OCI-LY7 (cell line): Measurements from ENCODE around the gene RAB13. TPM values are rescaled to one million over a fixed set of nuclear protein-coding genes. Genes with fewer than 3 reads are reported as not detected.

Source experiments
- BruUV-seq: library from RNA; stranded (reverse); fragments of 400-500 nt; replicated peaks from 2 replicates; lab custom pipeline; 2021; lab: Mats Ljungman, UMichigan
- CTCF ChIA-PET: fragments of 300-600 bp; sonication (Branson Sonifier 250); formaldehyde crosslinking; loops from one replicate; lab custom pipeline; 2022; ENCODE audit warnings: antibody characterized with exemption; ENCODE audit not compliant: unreplicated experiment; lab: Charles Lee
- POLR2A ChIA-PET: fragments of 300-600 bp; sonication (Branson Sonifier 250); formaldehyde crosslinking; loops from one replicate; lab custom pipeline; 2022; ENCODE audit warnings: antibody characterized with exemption; lab: Charles Lee
- DNase-seq: peaks from one replicate; pipeline ENCODE4 v3.0.0-alpha.2; 2015; ENCODE audit warnings: low spot score
- H2AFZ ChIP-seq: fragments of 200-600 bp; sonication (generic), shearing (Covaris generic); 2 replicates; pipeline ENCODE4 v1.6.1; 2014; ENCODE audit warnings: mild to moderate bottlenecking, antibody characterized with exemption, low read length, moderate library complexity
- H3K27ac ChIP-seq: fragments of 200-600 bp; sonication (generic); 2 replicates; pipeline ENCODE4 v1.5.1; 2014; ENCODE audit warnings: mixed run types, low read depth, mild to moderate bottlenecking, moderate library complexity, low read length, inconsistent platforms; ENCODE audit not compliant: poor library complexity, severe bottlenecking
- H3K36me3 ChIP-seq: fragments of 200-600 bp; sonication (generic); 2 replicates; pipeline ENCODE4 v1.6.1; 2014; ENCODE audit warnings: mild to moderate bottlenecking, antibody characterized with exemption, low read length, moderate library complexity, mixed read lengths; ENCODE audit not compliant: insufficient read depth
- H3K4me1 ChIP-seq: fragments of 200-600 bp; sonication (generic); 2 replicates; pipeline ENCODE4 v1.5.1; 2014; ENCODE audit warnings: mild to moderate bottlenecking, low read length; ENCODE audit not compliant: insufficient read depth, poor library complexity, severe bottlenecking
- H3K4me2 ChIP-seq: fragments of 200-600 bp; sonication (generic); 2 replicates; pipeline ENCODE4 v1.6.1; 2014; ENCODE audit warnings: mild to moderate bottlenecking, low read length
- H3K4me3 ChIP-seq: fragments of 200-600 bp; sonication (generic); 2 replicates; pipeline ENCODE4 v1.5.1; 2014; ENCODE audit warnings: mild to moderate bottlenecking, low read depth, low read length; ENCODE audit not compliant: poor library complexity, severe bottlenecking
- H3K79me2 ChIP-seq: fragments of 200-600 bp; sonication (generic); 2 replicates; pipeline ENCODE4 v1.6.1; 2016; ENCODE audit warnings: low read depth, mild to moderate bottlenecking, low read length, moderate library complexity, mixed read lengths; ENCODE audit not compliant: insufficient read depth
- H3K9me2 ChIP-seq: fragments of 200-600 bp; sonication (generic); 2 replicates; pipeline ENCODE4 v1.6.1; 2016; ENCODE audit warnings: mild to moderate bottlenecking, low read length, mixed read lengths; ENCODE audit not compliant: insufficient read depth
- H3K9me3 ChIP-seq: fragments of 200-600 bp; sonication (generic); 2 replicates; pipeline ENCODE4 v1.6.1; 2014; ENCODE audit warnings: mild to moderate bottlenecking, mixed run types, low read length, mixed read lengths
- H4K20me1 ChIP-seq: fragments of 200-600 bp; sonication (generic); 2 replicates; pipeline ENCODE4 v1.6.1; 2014; ENCODE audit warnings: mild to moderate bottlenecking, antibody characterized with exemption, low read length, moderate library complexity, mixed read lengths; ENCODE audit not compliant: insufficient read depth
- EZH2phosphoT487 ChIP-seq: fragments of 200-600 bp; sonication (generic); IDR thresholded peaks from 2 replicates; pipeline ENCODE4 v1.6.1; 2018; ENCODE audit warnings: low read depth, borderline replicate concordance, mild to moderate bottlenecking, mixed run types, antibody characterized with exemption, low read length, moderate library complexity, mixed read lengths
- intact Hi-C: fragments of 100-400 bp; cut with micrococcal nuclease; formaldehyde crosslinking; loops from one replicate; pipeline ENCODE4 v1.10.0; 2022; ENCODE audit not compliant: unreplicated experiment
- total RNA-seq, 2 experiments: library from RNA; depleted of rRNA in 1 of 2; stranded (reverse); fragments of >200 nt in 1 of 2; shearing (Covaris generic) in 1 of 2; gene quantifications; 2 replicates each; pipeline ENCODE4 v1.2.3, GENCODE V29; 2014 to 2022
- TF ChIP-seq, protein P1 (sequence below): fragments of 200-600 bp; sonication (generic); conservative IDR thresholded peaks from 2 replicates; pipeline ENCODE4 v1.5.1; 2014; ENCODE audit warnings: mild to moderate bottlenecking, antibody characterized with exemption, low read length, moderate library complexity, mixed read lengths

RAB13 gene
- total RNA-seq, 2 experiments from 2014 or later, result 0.16 to 1.3 TPM

GRCh38 chr1:153945795-153946621, 40.1 kb downstream of the RAB13 start:
- H3K79me2 ChIP-seq, result peaks cover 20% of the 10 kb centered on the region
- H3K36me3 ChIP-seq, result peaks cover 74% of the 10 kb centered on the region
- POLR2A ChIA-PET, result interaction anchor here (0.5 to 4.2 kb wide), 7 partner anchors 10 to 139 kb away, joined by 3 to 32 read pairs (median 9); partner anchors contain the start of genes CREB3L4, GATAD2B and SLC39A1
- TF ChIP-seq EZH2phosphoT487, result no peak
- TF ChIP-seq, protein P1, sequence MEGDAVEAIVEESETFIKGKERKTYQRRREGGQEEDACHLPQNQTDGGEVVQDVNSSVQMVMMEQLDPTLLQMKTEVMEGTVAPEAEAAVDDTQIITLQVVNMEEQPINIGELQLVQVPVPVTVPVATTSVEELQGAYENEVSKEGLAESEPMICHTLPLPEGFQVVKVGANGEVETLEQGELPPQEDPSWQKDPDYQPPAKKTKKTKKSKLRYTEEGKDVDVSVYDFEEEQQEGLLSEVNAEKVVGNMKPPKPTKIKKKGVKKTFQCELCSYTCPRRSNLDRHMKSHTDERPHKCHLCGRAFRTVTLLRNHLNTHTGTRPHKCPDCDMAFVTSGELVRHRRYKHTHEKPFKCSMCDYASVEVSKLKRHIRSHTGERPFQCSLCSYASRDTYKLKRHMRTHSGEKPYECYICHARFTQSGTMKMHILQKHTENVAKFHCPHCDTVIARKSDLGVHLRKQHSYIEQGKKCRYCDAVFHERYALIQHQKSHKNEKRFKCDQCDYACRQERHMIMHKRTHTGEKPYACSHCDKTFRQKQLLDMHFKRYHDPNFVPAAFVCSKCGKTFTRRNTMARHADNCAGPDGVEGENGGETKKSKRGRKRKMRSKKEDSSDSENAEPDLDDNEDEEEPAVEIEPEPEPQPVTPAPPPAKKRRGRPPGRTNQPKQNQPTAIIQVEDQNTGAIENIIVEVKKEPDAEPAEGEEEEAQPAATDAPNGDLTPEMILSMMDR, result no peak
- CTCF ChIA-PET, result interaction anchor here (1.3 kb wide), 1 partner anchor 21 kb away, joined by 6 read pairs; the partner anchor contains the start of gene CREB3L4
- H3K4me1 ChIP-seq, result peaks cover 35% of the 10 kb centered on the region
- BruUV-seq, result no TSS peak
- intact Hi-C loops, result loop anchor here (1.0 to 2.0 kb wide), 5 partner anchors 12 to 149 kb away; partner anchors contain the start of genes CRTC2 and RAB13
- no peaks in the 10 kb centered on the region for H4K20me1 ChIP-seq
- H3K27ac ChIP-seq, result peak overlapping the region; percentile 92
- peak overlapping the region; percentile 86 for H3K4me3 ChIP-seq
- H2AFZ ChIP-seq, result peak overlapping the region; percentile 27; the same call in 1 of the 2 replicates
- H3K9me3 ChIP-seq, result no peaks in the 10 kb centered on the region
- DNase-seq, result peak; percentile 96
- H3K4me2 ChIP-seq, result peak overlapping the region; percentile 96
- H3K9me2 ChIP-seq, result no peaks in the 10 kb centered on the region

DNA sequence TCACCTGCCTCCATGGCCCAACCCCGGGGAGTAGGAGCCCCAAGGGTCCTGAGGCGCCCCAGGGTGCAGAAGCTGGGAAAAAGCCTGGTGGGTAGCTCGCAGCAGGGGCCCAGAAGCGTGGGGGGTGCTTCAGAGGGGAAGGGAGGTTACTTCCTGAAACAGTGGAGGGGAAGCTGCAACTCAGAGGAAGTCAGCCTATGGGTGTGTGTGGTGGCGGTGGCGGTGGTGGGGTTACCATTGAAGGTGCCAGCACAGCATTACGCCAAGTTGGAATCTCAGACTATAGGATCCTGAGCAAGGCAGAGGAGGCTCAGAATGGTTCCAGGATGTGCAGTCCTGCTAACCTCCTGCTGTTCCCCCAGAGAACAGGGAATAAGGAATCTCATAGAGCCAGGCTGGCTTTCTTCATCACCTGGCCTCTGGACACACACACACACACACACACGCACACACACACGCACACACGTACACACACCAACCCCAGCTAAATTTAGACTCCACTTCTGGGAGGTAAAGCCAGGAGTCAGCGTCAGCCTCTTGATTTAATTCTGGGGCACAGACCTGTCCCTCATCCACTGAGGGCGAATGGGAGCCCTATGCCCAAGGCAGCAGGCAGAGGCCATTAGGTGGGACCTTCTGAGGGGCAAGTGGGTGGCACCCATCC, 40.9 kb downstream of the RAB13 start:
- H3K4me2 ChIP-seq, result peak overlapping the region; percentile 96
- no peaks in the 10 kb centered on the region for H3K9me3 ChIP-seq
- CTCF ChIA-PET, result interaction anchor here (1.3 kb wide), 2 partner anchors 22 kb away, joined by 4 to 6 read pairs; partner anchors contain the start of genes CREB3L4 and GATAD2B
- no TSS peak for BruUV-seq
- no peak for TF ChIP-seq EZH2phosphoT487
- TF ChIP-seq, protein P1, result no peak
- H2AFZ ChIP-seq, result no peak overlapping the region; the same call in 1 of the 2 replicates
- H3K9me2 ChIP-seq, result no peaks in the 10 kb centered on the region
- peaks cover 20% of the 10 kb centered on the region for H3K79me2 ChIP-seq
- peaks cover 74% of the 10 kb centered on the region for H3K36me3 ChIP-seq
- peak; percentile 84 for DNase-seq
- no peaks in the 10 kb centered on the region for H4K20me1 ChIP-seq
- intact Hi-C loops, result loop anchor here (1.0 kb wide), 1 partner anchor 124 kb away; no protein-coding TSS in a partner anchor
- H3K27ac ChIP-seq, result peak overlapping the region; percentile 92
- H3K4me1 ChIP-seq, result peaks cover 35% of the 10 kb centered on the region
- peak overlapping the region; percentile 86 for H3K4me3 ChIP-seq
- POLR2A ChIA-PET, result interaction anchor here (0.5 to 4.2 kb wide), 11 partner anchors 16 to 162 kb away, joined by 3 to 32 read pairs (median 4); partner anchors contain the start of genes CREB3L4, GATAD2B and SLC39A1
